A549 (cell line): ENCODE data around the gene IDH2. TPM values are rescaled to one million over a fixed set of nuclear protein-coding genes. Genes with fewer than 3 reads are reported as not detected.

Experiments
- polyA plus RNA-seq, 4 experiments: library from polyadenylated mRNA; depleted of rRNA in 3 of 4; stranded (reverse); fragments of >200 nt; fragmentation: RNase III in 1 of 4; extraction: RNeasy Plus Mini Kit Qiagen cat#74134 plus additional on column Dnase treatment in 1 of 4; gene quantifications; 2 replicates in 3 of 4; 3 replicates in 1 of 4; pipeline ENCODE4 v1.2.3, GENCODE V29; 2011 to 2017
- small RNA-seq, 6 experiments: library from RNA; depleted of rRNA; stranded (forward); fragments of <200 nt; gene quantifications; one replicate each; pipeline ENCODE3, GENCODE V24; 2012

The IDH2 gene
- polyA plus RNA-seq, 2 of the 4 experiments (the other 2 are of a cell fraction): 31.8 to 32.8 TPM

Small RNA genes within 50 kb of the gene (small RNA-seq; reads per million reads assigned to genes)
- 0 reads per million in 6 experiments for gene RF00066

Other genes with a start within 250 kb of the IDH2 start
- 56.7 and 85.9 TPM in 2 replicates for gene AP3S2, start 208.5 kb downstream of the IDH2 start, polyA plus RNA-seq (2011; rRNA removed)
- 85.1 to 95.0 TPM (median 91.7 TPM) in 3 replicates for gene AP3S2, start 208.5 kb downstream of the IDH2 start, polyA plus RNA-seq (2017; fragmentation: RNase III; extraction: RNeasy Plus Mini Kit Qiagen cat#74134 plus additional on column Dnase treatment)
- gene ARPIN, start 189.5 kb downstream of the IDH2 start, polyA plus RNA-seq (2011; rRNA removed): 19.4 and 20.3 TPM in 2 replicates
- gene ARPIN, start 189.5 kb downstream of the IDH2 start, polyA plus RNA-seq (2017; fragmentation: RNase III; extraction: RNeasy Plus Mini Kit Qiagen cat#74134 plus additional on column Dnase treatment): 14.0 to 20.2 TPM (median 17.2 TPM) in 3 replicates
- 2.6 and 5.0 TPM in 2 replicates for gene ZNF710, start 101.1 kb downstream of the IDH2 start, polyA plus RNA-seq (2011; rRNA removed)
- gene ZNF710, start 101.1 kb downstream of the IDH2 start, polyA plus RNA-seq (2017; fragmentation: RNase III; extraction: RNeasy Plus Mini Kit Qiagen cat#74134 plus additional on column Dnase treatment): 7.2 to 10.2 TPM (median 7.8 TPM) in 3 replicates
- gene SEMA4B, start 98.9 kb upstream of the IDH2 start, polyA plus RNA-seq (2011; rRNA removed): 45.3 and 61.0 TPM in 2 replicates
- gene SEMA4B, start 98.9 kb upstream of the IDH2 start, polyA plus RNA-seq (2017; fragmentation: RNase III; extraction: RNeasy Plus Mini Kit Qiagen cat#74134 plus additional on column Dnase treatment): 39.2 to 55.6 TPM (median 47.1 TPM) in 3 replicates
- 84.1 and 130 TPM in 2 replicates for gene CIB1, start 131.5 kb upstream of the IDH2 start, polyA plus RNA-seq (2011; rRNA removed)
- gene CIB1, start 131.5 kb upstream of the IDH2 start, polyA plus RNA-seq (2017; fragmentation: RNase III; extraction: RNeasy Plus Mini Kit Qiagen cat#74134 plus additional on column Dnase treatment): 119 to 124 TPM (median 120 TPM) in 3 replicates
- gene GDPGP1, start 131.7 kb upstream of the IDH2 start, polyA plus RNA-seq (2011; rRNA removed): 5.4 and 5.7 TPM in 2 replicates
- 3.8 to 5.1 TPM (median 4.4 TPM) in 3 replicates for gene GDPGP1, start 131.7 kb upstream of the IDH2 start, polyA plus RNA-seq (2017; fragmentation: RNase III; extraction: RNeasy Plus Mini Kit Qiagen cat#74134 plus additional on column Dnase treatment)
- 0.56 and 0.61 TPM in 2 replicates for gene TTLL13, start 147.1 kb upstream of the IDH2 start, polyA plus RNA-seq (2011; rRNA removed)
- 0.17 to 0.29 TPM (median 0.24 TPM) in 3 replicates for gene TTLL13, start 147.1 kb upstream of the IDH2 start, polyA plus RNA-seq (2017; fragmentation: RNase III; extraction: RNeasy Plus Mini Kit Qiagen cat#74134 plus additional on column Dnase treatment)
- gene NGRN, start 163.2 kb upstream of the IDH2 start, polyA plus RNA-seq (2011; rRNA removed): 156 and 159 TPM in 2 replicates
- gene NGRN, start 163.2 kb upstream of the IDH2 start, polyA plus RNA-seq (2017; fragmentation: RNase III; extraction: RNeasy Plus Mini Kit Qiagen cat#74134 plus additional on column Dnase treatment): 83.2 to 83.9 TPM (median 83.3 TPM) in 3 replicates
- 1.2 and 1.4 TPM in 2 replicates for gene ZNF774, start 249.8 kb upstream of the IDH2 start, polyA plus RNA-seq (2011; rRNA removed)
- 0.94 to 1.3 TPM (median 1.2 TPM) in 3 replicates for gene ZNF774, start 249.8 kb upstream of the IDH2 start, polyA plus RNA-seq (2017; fragmentation: RNase III; extraction: RNeasy Plus Mini Kit Qiagen cat#74134 plus additional on column Dnase treatment)